ENCODE results near the gene ATP8A2.
A peak's percentile ranks its signal among the peaks of the same experiment; 100 is the strongest.
"Not testable (repeated sequence)": the region's sequence is repeated elsewhere in the genome, so short reads cannot be mapped to it uniquely, and the experiment has no call there.

Gene ATP8A2

DNA sequence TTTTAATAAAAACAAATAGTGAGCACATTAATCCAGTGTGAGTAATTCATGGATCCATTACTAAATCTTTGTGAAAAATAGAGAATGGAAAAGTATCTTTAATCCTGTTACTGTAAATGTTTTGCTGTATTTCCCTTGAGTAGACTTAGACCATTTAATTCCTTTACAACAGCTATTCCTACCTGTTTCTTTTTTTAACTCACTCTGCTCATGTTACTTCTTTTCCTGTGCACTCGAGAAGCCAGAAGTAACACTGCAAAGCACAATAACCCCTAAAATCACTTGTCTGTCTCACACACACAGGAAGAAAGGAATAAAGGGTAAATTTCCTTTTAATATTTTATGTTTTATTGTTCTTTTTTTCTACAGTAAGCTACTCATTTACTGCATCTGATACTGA, 435.8 kb downstream of the ATP8A2 start:
- no peak for DNase-seq (ENCODE audit: low spot score)

DNA sequence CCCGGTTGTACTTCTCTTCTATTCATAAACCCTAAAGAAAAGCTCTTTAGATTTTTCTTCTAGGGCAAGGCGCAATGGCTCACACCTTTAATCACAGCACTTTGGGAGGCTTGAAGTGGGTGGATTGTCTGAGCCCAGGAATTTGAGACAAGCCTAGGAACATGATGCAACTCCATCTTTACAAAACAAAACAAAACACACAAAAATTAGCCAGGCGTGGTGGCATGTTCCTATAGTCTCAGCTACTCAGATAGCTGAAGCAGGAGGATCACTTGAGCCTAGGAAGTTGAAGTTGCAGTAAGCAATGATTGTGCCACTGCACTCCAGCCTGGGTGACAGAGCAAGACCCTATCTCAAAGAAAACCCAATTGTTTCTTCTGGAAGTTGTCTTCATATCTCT, 439.7 kb downstream of the ATP8A2 start:
- DNase-seq (ENCODE audit: low spot score), result no peak

- DNase-seq (ENCODE audit: low spot score), result no peak
Observed at GRCh38 chr13:25816239-25816638, 444.5 kb downstream of the ATP8A2 start.

GRCh38 chr13:25819856-25820530, 448.2 kb downstream of the ATP8A2 start:
- peak; percentile 9 for DNase-seq (ENCODE audit: low spot score)

- no peak for DNase-seq (ENCODE audit: low spot score)
Observed at GRCh38 chr13:25821776-25822175, 450.0 kb downstream of the ATP8A2 start.

DNA sequence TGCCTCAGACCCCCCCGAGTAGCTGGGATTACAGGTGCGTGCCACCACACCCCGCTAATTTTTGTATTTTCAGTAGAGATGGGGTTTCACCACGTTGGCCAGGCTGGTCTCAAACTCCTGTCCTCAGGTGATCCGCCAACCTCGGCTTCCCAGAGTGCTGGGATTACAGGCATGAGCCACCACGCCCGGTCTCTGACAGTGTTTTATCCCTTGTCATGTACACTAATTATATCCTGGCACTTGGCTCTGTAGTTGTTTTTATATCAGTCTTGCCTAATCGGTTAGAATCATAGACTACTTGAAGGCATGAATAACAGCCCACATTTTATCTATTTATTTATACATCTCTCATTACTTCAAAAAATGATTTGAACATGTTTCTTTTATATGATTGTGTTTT, 455.4 kb downstream of the ATP8A2 start:
- not testable (repeated sequence) for DNase-seq (ENCODE audit: low spot score)

- DNase-seq (ENCODE audit: low spot score), result no peak
Observed at GRCh38 chr13:25827831-25828465, 456.2 kb downstream of the ATP8A2 start.

GRCh38 chr13:25833761-25834160, 462.0 kb downstream of the ATP8A2 start:
- no peak for DNase-seq (ENCODE audit: low spot score)

GRCh38 chr13:25836574-25837336, 465.0 kb downstream of the ATP8A2 start:
- DNase-seq (ENCODE audit: low spot score), result peak; percentile 17

DNA sequence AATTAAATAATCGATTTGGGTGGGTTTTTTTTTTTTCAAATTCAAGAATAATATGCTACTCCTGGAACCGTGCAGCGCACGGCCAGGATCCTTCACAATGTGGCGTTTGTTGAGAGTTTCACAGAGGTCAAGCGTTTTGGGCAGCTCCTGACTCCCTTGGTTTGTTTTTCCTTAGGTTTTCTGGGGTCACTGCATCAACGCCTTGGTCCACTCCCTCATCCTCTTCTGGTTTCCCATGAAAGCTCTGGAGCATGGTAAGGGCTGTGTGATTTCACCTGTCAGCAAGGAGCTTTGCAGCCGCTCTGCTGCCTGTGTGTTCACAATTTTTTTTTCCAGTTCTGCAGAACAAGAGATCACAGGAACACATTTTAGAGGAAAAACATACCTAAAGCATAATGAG, 467.6 kb downstream of the ATP8A2 start:
- DNase-seq (ENCODE audit: low spot score), result no peak

GRCh38 chr13:25840261-25840660, 468.5 kb downstream of the ATP8A2 start:
- no peak for DNase-seq (ENCODE audit: low spot score)

DNA sequence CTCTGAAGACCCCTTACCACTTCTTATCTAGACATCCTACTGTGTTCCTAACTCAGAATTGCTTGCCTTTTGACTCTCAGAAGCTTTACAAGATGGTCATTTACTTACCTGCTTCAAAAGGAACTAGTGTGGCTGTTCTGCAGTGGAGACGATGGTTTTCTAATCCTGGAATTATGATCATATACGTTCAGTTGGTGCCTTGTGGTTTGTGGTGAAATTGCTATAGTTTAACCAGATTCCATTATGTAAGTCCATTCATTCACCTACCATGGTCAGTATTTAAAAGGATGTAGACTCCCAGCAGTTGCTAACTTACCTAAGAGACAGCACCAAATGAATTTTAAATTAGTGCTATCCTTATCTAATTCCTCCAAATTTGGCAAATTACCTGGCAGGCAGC, 469.2 kb downstream of the ATP8A2 start:
- DNase-seq (ENCODE audit: low spot score), result no peak

- no peak for DNase-seq (ENCODE audit: low spot score)
Observed at GRCh38 chr13:25843692-25844091, 471.9 kb downstream of the ATP8A2 start.

- no peak for DNase-seq (ENCODE audit: low spot score)
Observed at GRCh38 chr13:25844559-25845434, 473.0 kb downstream of the ATP8A2 start.

GRCh38 chr13:25846222-25846984, 474.6 kb downstream of the ATP8A2 start:
- DNase-seq (ENCODE audit: low spot score), result no peak

DNA sequence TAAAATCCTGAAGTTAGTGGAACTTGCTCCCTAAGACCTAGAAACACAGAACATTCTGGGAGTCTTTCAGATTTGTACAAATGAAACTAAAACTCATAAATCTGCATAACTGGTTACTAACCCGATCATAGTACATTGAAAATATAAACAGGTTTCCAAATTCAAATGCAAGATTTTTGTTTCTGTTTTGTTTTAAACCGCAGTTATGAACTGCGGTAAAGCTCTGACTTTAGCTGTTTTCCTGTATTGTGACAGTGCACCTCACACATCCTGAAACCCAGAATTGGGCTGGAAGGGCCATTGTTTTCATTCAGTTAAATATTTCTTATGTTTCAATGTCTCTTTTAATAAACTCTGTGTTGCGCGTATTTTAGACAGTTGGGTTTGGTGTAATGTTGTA, 475.4 kb downstream of the ATP8A2 start:
- DNase-seq (ENCODE audit: low spot score), result no peak

- DNase-seq (ENCODE audit: low spot score), result no peak
Observed at GRCh38 chr13:25847635-25848626, 476.2 kb downstream of the ATP8A2 start.

DNA sequence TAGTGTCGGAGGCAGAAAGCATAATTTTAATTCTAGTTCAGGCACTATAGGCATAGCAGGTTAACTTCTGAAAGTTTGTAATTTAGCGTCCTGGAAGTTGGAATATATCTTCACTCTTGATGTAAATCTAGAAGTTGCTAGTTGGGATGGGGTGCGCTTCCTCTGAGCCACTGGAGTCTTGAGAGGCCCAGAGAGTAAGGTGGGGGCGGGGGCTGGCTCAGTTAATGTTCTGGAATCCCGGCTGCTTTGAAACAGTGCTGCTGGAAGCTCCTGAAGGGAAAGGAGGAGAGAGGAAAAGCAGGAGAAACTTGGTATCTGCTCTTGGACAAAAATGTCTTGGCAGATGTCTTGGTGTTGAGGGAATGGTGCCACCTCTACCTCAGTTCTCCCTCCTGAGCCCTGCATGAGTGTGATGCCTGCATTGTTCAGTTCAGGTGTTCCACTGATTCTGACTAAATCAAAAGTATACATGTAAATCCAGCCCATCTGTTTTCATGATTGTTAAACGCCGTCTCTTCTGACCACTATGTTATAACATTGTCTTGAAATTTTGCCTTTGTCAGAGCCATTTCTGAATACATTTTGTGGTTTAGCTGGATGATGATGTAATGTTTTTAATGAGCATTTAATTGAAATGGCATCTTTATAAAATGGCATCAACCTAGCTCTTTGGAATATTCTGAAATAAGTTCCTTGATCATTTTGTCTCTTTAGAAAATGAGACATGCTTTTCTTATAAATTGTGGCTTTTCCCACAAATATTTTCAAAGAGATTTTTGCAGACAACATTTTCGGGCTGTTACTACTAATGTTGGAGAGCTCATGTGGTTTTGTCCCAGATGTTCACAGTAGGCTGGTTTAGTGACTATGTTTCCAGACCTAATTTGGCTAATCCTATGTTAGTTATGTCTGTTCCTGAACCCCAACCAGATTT, 477.3 kb downstream of the ATP8A2 start:
- DNase-seq (ENCODE audit: low spot score), result no peak

- DNase-seq (ENCODE audit: low spot score), result no peak
Observed at GRCh38 chr13:25857830-25858229, 486.1 kb downstream of the ATP8A2 start.
